K562 (cell line): ENCODE measurements around the gene MEF2B. TPM values are rescaled to one million over a fixed set of nuclear protein-coding genes. Genes with fewer than 3 reads are reported as not detected.

Experiments
- BHLHE40 ChIP-seq: IDR thresholded peaks from 2 replicates; pipeline ENCODE4 v1.6.1; 2011; ENCODE audit warnings: low read length, improper control_type of control experiment
- DPF2 ChIP-seq: fragments of 450-650 bp; IDR thresholded peaks from 2 replicates; pipeline ENCODE4 v1.6.1; 2016
- EP400 ChIP-seq: fragments of 450-650 bp; IDR thresholded peaks from 2 replicates; pipeline ENCODE4 v1.6.1; 2017; ENCODE audit warnings: antibody characterized with exemption, mild to moderate bottlenecking, moderate library complexity
- ESRRB ChIP-seq: fragments of 250-450 bp; sonication (Bioruptor Pico); IDR thresholded peaks from 2 replicates; pipeline ENCODE4 v1.5.0; 2020; ENCODE audit warnings: mild to moderate bottlenecking, moderate library complexity, borderline replicate concordance
- HNRNPLL ChIP-seq: fragments of 200-400 bp; formaldehyde crosslinking; IDR thresholded peaks from 2 replicates; pipeline ENCODE4 v1.6.1; 2017; ENCODE audit warnings: low read length, low read depth, mild to moderate bottlenecking; ENCODE audit not compliant: poor library complexity, severe bottlenecking
- NEUROD1 ChIP-seq: fragments of 150-350 bp; IDR thresholded peaks from 2 replicates; pipeline ENCODE4 v1.6.1; 2014; ENCODE audit warnings: borderline replicate concordance, low read length, low read depth; ENCODE audit not compliant: partially characterized antibody
- PKNOX1 ChIP-seq: fragments of 450-650 bp; IDR thresholded peaks from 2 replicates; pipeline ENCODE4 v1.6.1; 2016
- POLR2AphosphoS5 ChIP-seq: IDR thresholded peaks from 2 replicates; pipeline ENCODE4 v1.6.1; 2011; ENCODE audit warnings: mild to moderate bottlenecking, low read depth, low read length, moderate library complexity; ENCODE audit not compliant: control insufficient read depth, insufficient read depth
- PRDM10 ChIP-seq: fragments of 450-650 bp; IDR thresholded peaks from 2 replicates; pipeline ENCODE4 v1.6.1; 2018; ENCODE audit not compliant: partially characterized antibody
- SIN3A ChIP-seq, 2 experiments: fragments of 150-350 bp in 1 of 2; IDR thresholded peaks; 2 replicates each; pipeline ENCODE4 v1.6.1; 2011 to 2016; ENCODE audit warnings: borderline replicate concordance in 2 of 2, low read depth in 2 of 2, low read length in 2 of 2, mild to moderate bottlenecking in 2 of 2, moderate library complexity in 2 of 2; ENCODE audit not compliant: control insufficient read depth in 1 of 2
- SRSF3 ChIP-seq: fragments of 200-400 bp; formaldehyde crosslinking; IDR thresholded peaks from 2 replicates; pipeline ENCODE4 v1.6.1; 2016; ENCODE audit warnings: mild to moderate bottlenecking, low read length, moderate library complexity; ENCODE audit not compliant: insufficient read depth
- SUPT5H ChIP-seq: fragments of 450-650 bp; IDR thresholded peaks from 2 replicates; pipeline ENCODE4 v1.6.1; 2016
- TAF1 ChIP-seq: IDR thresholded peaks from 2 replicates; pipeline ENCODE4 v1.6.1; 2011; ENCODE audit warnings: mild to moderate bottlenecking, low read length, moderate library complexity; ENCODE audit not compliant: insufficient read depth, control insufficient read depth, severe bottlenecking; ENCODE audit errors: extremely low read depth
- USF1 ChIP-seq: sonication (generic); formaldehyde crosslinking; IDR thresholded peaks from 2 replicates; pipeline ENCODE4 v1.9.0; 2022; ENCODE audit warnings: mild to moderate bottlenecking, missing genetic modification reagents
- USF2 ChIP-seq: sonication (generic); formaldehyde crosslinking; IDR thresholded peaks from 2 replicates; pipeline ENCODE4 v1.5.0; 2020; ENCODE audit warnings: missing genetic modification reagents
- ZBTB8A ChIP-seq: fragments of 450-650 bp; IDR thresholded peaks from 2 replicates; pipeline ENCODE4 v1.6.1; 2018; ENCODE audit warnings: mild to moderate bottlenecking, moderate library complexity; ENCODE audit not compliant: partially characterized antibody
- ZNF133 ChIP-seq: fragments of 250-450 bp; sonication (Bioruptor Pico); IDR thresholded peaks from 2 replicates; pipeline ENCODE4 v1.4.0; 2020; ENCODE audit warnings: mild to moderate bottlenecking
- ZNF282 ChIP-seq: sonication (generic); formaldehyde crosslinking; IDR thresholded peaks from 2 replicates; pipeline ENCODE4 v1.8.1; 2023; ENCODE audit warnings: missing genetic modification reagents
- ZNF384 ChIP-seq: IDR thresholded peaks from 2 replicates; pipeline ENCODE4 v1.6.1; 2012; ENCODE audit warnings: low read depth, low read length, improper control_type of control experiment
- ZNF445 ChIP-seq: fragments of 250-450 bp; sonication (Bioruptor Pico); IDR thresholded peaks from 2 replicates; pipeline ENCODE4 v1.4.0; 2020; ENCODE audit warnings: low read depth, mild to moderate bottlenecking, moderate library complexity
- ZNF589 ChIP-seq: fragments of 200-800 bp; sonication (Bioruptor generic); IDR thresholded peaks from 2 replicates; pipeline ENCODE4 v1.6.1; 2016; ENCODE audit warnings: low read depth, missing genetic modification characterization, missing compliant biosample characterization
- ZNF766 ChIP-seq: fragments of 200-800 bp; sonication (Bioruptor generic); conservative IDR thresholded peaks from 2 replicates; pipeline ENCODE4 v1.6.1; 2016; ENCODE audit warnings: missing genetic modification characterization, missing compliant biosample characterization
- polyA plus RNA-seq, 8 experiments: library from polyadenylated mRNA; depleted of rRNA in 4 of 8; stranded (reverse) in 5 of 8; unstranded in 3 of 8; fragments of >200 nt; fragmentation: Nextera tagmentation in 2 of 8; fragmentation: Illumina TruSeq in 1 of 8; extraction: Ambion mirVana in 2 of 8; extraction: Trizol in 1 of 8; gene quantifications; 2 replicates each; pipeline versions ENCODE4 v1.2.1 to v1.2.3, GENCODE V29; 2011 to 2014; ENCODE audit warnings: inconsistent platforms in 1 of 8, missing spikeins in 1 of 8
- total RNA-seq, 7 experiments: library from RNA; depleted of rRNA in 6 of 7; stranded (reverse); fragments of >200 nt in 6 of 7; fragmentation: Illumina TruSeq in 2 of 7; extraction: Trizol in 2 of 7; gene quantifications; 2 replicates each; pipeline versions ENCODE4 v1.2.1 to v1.2.3, GENCODE V29; 2011 to 2021; ENCODE audit warnings: low replicate concordance in 1 of 7

Gene MEF2B
- total and polyA plus RNA-seq, 9 of the 15 experiments (the other 6 are each of a cell fraction or from before 2014, with no cell fraction given): 0.14 to 1.9 (median 0.71) TPM; not detected in 3

GRCh38 chr19:19192910-19193423 lies 22.9 kb upstream of the MEF2B start (continued):
- TF ChIP-seq SRSF3 (no peak), ZNF589 (CRISPR knock-in tag) (no peak), ZBTB8A (no peak), SIN3A (IDR thresholded peaks at IDR 0.05; ENCODE audit: borderline replicate concordance in 2 of 2, control insufficient read depth in 1 of 2, low read depth in 2 of 2, low read length in 2 of 2) (peak in 1 of 2 experiments; percentile 68; a peak in 2 of 4 replicates), PKNOX1 (peak; percentile 91), POLR2AphosphoS5 (0 out of 2 replicates have a peak, but pooled peaks have one; percentile 18), PRDM10 (peak; percentile 7), ESRRB (CRISPR knock-in tag) (no peak), USF1 (peak; percentile 31; the same call in 1 of the 2 replicates), TAF1 (peak; percentile 56), DPF2 (0 out of 2 replicates have a peak, but pooled peaks have one; percentile 31), BHLHE40 (peak; percentile 75), ZNF133 (CRISPR knock-in tag) (no peak), SUPT5H (no peak; the same call in none of the 2 replicates), HNRNPLL (no peak), ZNF445 (CRISPR knock-in tag) (no peak), ZNF766 (CRISPR knock-in tag) (0 out of 2 replicates have a peak, but pooled peaks have one; percentile 22), EP400 (0 out of 2 replicates have a peak, but pooled peaks have one; percentile 15), ZNF282 (CRISPR knock-in tag) (no peak), ZNF384 (peak; percentile 61; the same call in 1 of the 2 replicates), USF2 (CRISPR knock-in tag) (peak; percentile 52; the same call in 1 of the 2 replicates), NEUROD1 (peak; percentile 15)
